Suprapubic skin (tissue), 4 donors: ENCODE data around the gene WWP2.

ENCODE experiments used
- CTCF ChIP-seq, 2 donors: fragments of 200-600 bp in 1 of 2; fragments of 450-650 bp in 1 of 2; sonication (generic) in 1 of 2; IDR thresholded peaks; one replicate each; pipeline ENCODE4 v1.5.1; 2016 to 2019; ENCODE audit warnings: antibody characterized with exemption in 2 of 2, mild to moderate bottlenecking in 1 of 2, moderate library complexity in 1 of 2
- EP300 ChIP-seq: sonication (generic); formaldehyde crosslinking; IDR thresholded peaks from one replicate; pipeline ENCODE4 v1.6.1; 2017; ENCODE audit warnings: antibody characterized with exemption
- POLR2AphosphoS5 ChIP-seq, 3 donors: sonication (generic); formaldehyde crosslinking; IDR thresholded peaks; one replicate each; pipeline ENCODE4 v1.6.1; 2017; ENCODE audit warnings: antibody characterized with exemption in 3 of 3

GRCh38 chr16:69748694-69749345 lies 13.3 kb upstream of the WWP2 start:
- TF ChIP-seq CTCF (IDR thresholded peaks at IDR 0.05) (no peak), EP300 (no peak), POLR2AphosphoS5 (IDR thresholded peaks at IDR 0.05) (no peak)
